GM18526 (cell line): ENCODE measurements around the gene POC1A.

Source experiments
- POLR2A ChIP-seq: IDR thresholded peaks from 3 replicates; pipeline ENCODE4 v1.6.1; 2011; ENCODE audit not compliant: insufficient read length; ENCODE audit errors: extremely low read depth

Gene POC1A

GRCh38 chr3:52172262-52172757 lies 18.1 kb upstream of the POC1A start:
- TF ChIP-seq POLR2A, result no peak

GRCh38 chr3:52171514-52172261 lies 17.5 kb upstream of the POC1A start:
- no peak for TF ChIP-seq POLR2A

- no peak for TF ChIP-seq POLR2A
Measured at GRCh38 chr3:52167240-52167639, 13.0 kb upstream of the POC1A start.

GRCh38 chr3:52162250-52162872 lies 8.1 kb upstream of the POC1A start:
- TF ChIP-seq POLR2A, result no peak

- TF ChIP-seq POLR2A, result no peak
Measured at GRCh38 chr3:52159503-52159902, 5.3 kb upstream of the POC1A start.

- no peak for TF ChIP-seq POLR2A
Measured at GRCh38 chr3:52155912-52156311, 1.7 kb upstream of the POC1A start.

GRCh38 chr3:52153389-52154096 lies 680 bp downstream of the POC1A start:
- TF ChIP-seq POLR2A, result no peak

- TF ChIP-seq POLR2A, result no peak
Measured at GRCh38 chr3:52150860-52151259, 3.4 kb downstream of the POC1A start.

- no peak for TF ChIP-seq POLR2A
Measured at GRCh38 chr3:52150357-52150756, 3.9 kb downstream of the POC1A start.

GRCh38 chr3:52149726-52150125 lies 4.5 kb downstream of the POC1A start:
- no peak for TF ChIP-seq POLR2A

GRCh38 chr3:52149021-52149420 lies 5.2 kb downstream of the POC1A start:
- no peak for TF ChIP-seq POLR2A

- no peak for TF ChIP-seq POLR2A
Measured at GRCh38 chr3:52147804-52148203, 6.4 kb downstream of the POC1A start.

GRCh38 chr3:52146811-52147210 lies 7.4 kb downstream of the POC1A start:
- no peak for TF ChIP-seq POLR2A

- TF ChIP-seq POLR2A, result no peak
Measured at GRCh38 chr3:52146189-52146588, 8.0 kb downstream of the POC1A start.

GRCh38 chr3:52145736-52146110 lies 8.5 kb downstream of the POC1A start:
- no peak for TF ChIP-seq POLR2A
